Thyroid gland (tissue), 4 donors: ENCODE results near the gene MAPK1IP1L.

Experiments
- CTCF ChIP-seq, 6 experiments: fragments of 200-600 bp in 3 of 6; fragments of 450-650 bp in 3 of 6; sonication (generic) in 3 of 6; IDR thresholded peaks; one replicate each; pipeline ENCODE4 v1.5.1; 2016 to 2019; ENCODE audit warnings: antibody characterized with exemption in 6 of 6, mild to moderate bottlenecking in 2 of 6, inconsistent platforms in 1 of 6, moderate library complexity in 1 of 6
- POLR2A ChIP-seq, 2 donors: fragments of 450-650 bp; IDR thresholded peaks; one replicate each; pipeline ENCODE4 v1.6.1; 2017; ENCODE audit warnings: antibody characterized with exemption in 2 of 2, mild to moderate bottlenecking in 2 of 2, moderate library complexity in 1 of 2

- TF ChIP-seq POLR2A (IDR thresholded peaks at IDR 0.05) = no peak
- no peak for TF ChIP-seq CTCF (IDR thresholded peaks at IDR 0.05)
Measured at GRCh38 chr14:55086938-55087337, 35.5 kb downstream of the MAPK1IP1L start.
